HEK293 (cell line): Measurements from ENCODE around the gene DENND4B.

Experiments
- AEBP2 ChIP-seq: fragments of 450-650 bp; formaldehyde crosslinking; IDR thresholded peaks from 2 replicates; pipeline ENCODE4 v1.5.1; 2016; ENCODE audit warnings: missing biosample characterization, missing genetic modification characterization, borderline replicate concordance
- HOXD13 ChIP-seq: sonication (generic); formaldehyde crosslinking; IDR thresholded peaks from 2 replicates; pipeline ENCODE4 v1.8.0; 2022; ENCODE audit warnings: missing genetic modification reagents, borderline replicate concordance
- KLF9 ChIP-seq: fragments of 450-650 bp; formaldehyde crosslinking; IDR thresholded peaks from 2 replicates; pipeline ENCODE4 v1.5.1; 2016; ENCODE audit warnings: missing biosample characterization, missing genetic modification characterization, low read depth
- MEIS1 ChIP-seq: sonication (generic); formaldehyde crosslinking; IDR thresholded peaks from 2 replicates; pipeline ENCODE4 v1.8.1; 2022; ENCODE audit warnings: missing genetic modification reagents, mild to moderate bottlenecking, borderline replicate concordance
- MYNN ChIP-seq: fragments of 450-650 bp; formaldehyde crosslinking; IDR thresholded peaks from 2 replicates; pipeline ENCODE4 v1.5.1; 2016; ENCODE audit warnings: missing biosample characterization, missing genetic modification characterization, borderline replicate concordance
- OVOL3 ChIP-seq: fragments of 450-650 bp; formaldehyde crosslinking; IDR thresholded peaks from 2 replicates; pipeline ENCODE4 v1.5.1; 2016; ENCODE audit warnings: missing biosample characterization, missing genetic modification characterization
- WT1 ChIP-seq: fragments of 450-650 bp; formaldehyde crosslinking; IDR thresholded peaks from 2 replicates; pipeline ENCODE4 v1.5.1; 2016; ENCODE audit warnings: missing biosample characterization, missing genetic modification characterization
- YY1 ChIP-seq: fragments of 450-650 bp; formaldehyde crosslinking; IDR thresholded peaks from 2 replicates; pipeline ENCODE4 v1.5.1; 2018; ENCODE audit warnings: missing biosample characterization, missing genetic modification characterization
- ZBTB44 ChIP-seq: fragments of 450-650 bp; IDR thresholded peaks from 2 replicates; pipeline ENCODE4 v1.5.1; 2018; ENCODE audit warnings: missing biosample characterization, mild to moderate bottlenecking, missing genetic modification characterization
- ZBTB49 ChIP-seq: fragments of 450-650 bp; formaldehyde crosslinking; IDR thresholded peaks from 2 replicates; pipeline ENCODE4 v1.5.1; 2016; ENCODE audit warnings: missing biosample characterization, missing genetic modification characterization, low read depth
- ZBTB7A ChIP-seq: fragments of 450-650 bp; formaldehyde crosslinking; IDR thresholded peaks from 2 replicates; pipeline ENCODE4 v1.5.1; 2016; ENCODE audit warnings: low read depth, missing biosample characterization, missing genetic modification characterization
- ZFP3 ChIP-seq: fragments of 450-650 bp; formaldehyde crosslinking; IDR thresholded peaks from 2 replicates; pipeline ENCODE4 v1.5.1; 2016; ENCODE audit warnings: low read depth, missing biosample characterization, missing genetic modification characterization
- ZFP37 ChIP-seq: fragments of 450-650 bp; formaldehyde crosslinking; IDR thresholded peaks from 2 replicates; pipeline ENCODE4 v1.5.1; 2016; ENCODE audit warnings: missing biosample characterization, missing genetic modification characterization
- ZIC2 ChIP-seq: fragments of 450-650 bp; formaldehyde crosslinking; IDR thresholded peaks from 2 replicates; pipeline ENCODE4 v1.5.1; 2016; ENCODE audit warnings: missing biosample characterization, missing genetic modification characterization
- ZNF140 ChIP-seq: fragments of 450-650 bp; formaldehyde crosslinking; IDR thresholded peaks from 2 replicates; pipeline ENCODE4 v1.5.1; 2016; ENCODE audit warnings: missing biosample characterization, missing genetic modification characterization
- ZNF169 ChIP-seq: fragments of 450-650 bp; formaldehyde crosslinking; IDR thresholded peaks from 2 replicates; pipeline ENCODE4 v1.5.1; 2016; ENCODE audit warnings: missing biosample characterization, missing genetic modification characterization
- ZNF175 ChIP-seq: fragments of 450-650 bp; formaldehyde crosslinking; IDR thresholded peaks from 2 replicates; pipeline ENCODE4 v1.5.1; 2016; ENCODE audit warnings: missing biosample characterization, missing genetic modification characterization
- ZNF2 ChIP-seq: fragments of 450-650 bp; formaldehyde crosslinking; IDR thresholded peaks from 2 replicates; pipeline ENCODE4 v1.5.1; 2016; ENCODE audit warnings: missing biosample characterization, missing genetic modification characterization
- ZNF202 ChIP-seq: fragments of 450-650 bp; formaldehyde crosslinking; IDR thresholded peaks from 2 replicates; pipeline ENCODE4 v1.5.1; 2016; ENCODE audit warnings: missing biosample characterization, missing genetic modification characterization, borderline replicate concordance
- ZNF280D ChIP-seq: fragments of 450-650 bp; formaldehyde crosslinking; IDR thresholded peaks from 2 replicates; pipeline ENCODE4 v1.5.1; 2016; ENCODE audit warnings: missing biosample characterization, missing genetic modification characterization
- ZNF341 ChIP-seq: fragments of 450-650 bp; formaldehyde crosslinking; IDR thresholded peaks from 2 replicates; pipeline ENCODE4; 2016; ENCODE audit warnings: low read depth, missing biosample characterization, missing genetic modification characterization
- ZNF366 ChIP-seq: fragments of 450-650 bp; formaldehyde crosslinking; conservative IDR thresholded peaks from 2 replicates; pipeline ENCODE4 v1.5.1; 2016; ENCODE audit warnings: missing biosample characterization, missing genetic modification characterization
- ZNF391 ChIP-seq: fragments of 450-650 bp; formaldehyde crosslinking; IDR thresholded peaks from 2 replicates; pipeline ENCODE4 v1.5.1; 2016; ENCODE audit warnings: low read depth, missing biosample characterization, missing genetic modification characterization, borderline replicate concordance
- ZNF571 ChIP-seq: fragments of 450-650 bp; formaldehyde crosslinking; IDR thresholded peaks from 2 replicates; pipeline ENCODE4 v1.5.0; 2017; ENCODE audit warnings: missing biosample characterization, missing genetic modification characterization
- ZNF626 ChIP-seq: fragments of 450-650 bp; sonication (Bioruptor Pico); formaldehyde crosslinking; IDR thresholded peaks from 2 replicates; pipeline ENCODE4 v1.5.1; 2018; ENCODE audit warnings: missing biosample characterization, missing genetic modification characterization, inconsistent platforms
- ZNF639 ChIP-seq: fragments of 450-650 bp; formaldehyde crosslinking; IDR thresholded peaks from 2 replicates; pipeline ENCODE4 v1.5.1; 2016; ENCODE audit warnings: missing biosample characterization, missing genetic modification characterization
- ZNF645 ChIP-seq: fragments of 450-650 bp; formaldehyde crosslinking; IDR thresholded peaks from 2 replicates; pipeline ENCODE4; 2016; ENCODE audit warnings: missing biosample characterization, missing genetic modification characterization
- ZNF654 ChIP-seq: fragments of 450-650 bp; formaldehyde crosslinking; IDR thresholded peaks from 2 replicates; pipeline ENCODE4 v1.5.1; 2016; ENCODE audit warnings: low read depth, missing biosample characterization, missing genetic modification characterization

The DENND4B gene

GRCh38 chr1:153977250-153978240, 31.0 kb upstream of the DENND4B start, which contains the start of gene JTB (continued):
- TF ChIP-seq KLF9: no peak
- TF ChIP-seq ZBTB49: no peak
- TF ChIP-seq ZNF626 (tag by site-specific recombination): no peak
- no peak for TF ChIP-seq ZNF391 (tag by site-specific recombination)
- TF ChIP-seq ZNF140 (tag by site-specific recombination): no peak
- TF ChIP-seq MYNN: no peak
- no peak for TF ChIP-seq ZNF654 (tag by site-specific recombination)
- TF ChIP-seq ZNF2 (tag by site-specific recombination): peak; percentile 88; the same call in 1 of the 2 replicates
- no peak for TF ChIP-seq OVOL3 (tag by site-specific recombination)
- 0 out of 2 replicates have a peak, but pooled peaks have one; percentile 60 for TF ChIP-seq ZFP37 (tag by site-specific recombination)
- no peak for TF ChIP-seq ZNF571 (tag by site-specific recombination)
- TF ChIP-seq ZNF645 (tag by site-specific recombination): no peak
- no peak for TF ChIP-seq ZBTB7A (tag by site-specific recombination)
- 0 out of 2 replicates have a peak, but pooled peaks have one; percentile 15 for TF ChIP-seq ZNF639 (tag by site-specific recombination)
- TF ChIP-seq ZFP3 (tag by site-specific recombination): no peak
- TF ChIP-seq HOXD13 (CRISPR knock-in tag): no peak
- no peak for TF ChIP-seq WT1 (tag by site-specific recombination)
- peak; percentile 63 for TF ChIP-seq ZNF366 (tag by site-specific recombination)
- no peak for TF ChIP-seq AEBP2 (tag by site-specific recombination)
- no peak for TF ChIP-seq ZNF169 (tag by site-specific recombination)
- no peak for TF ChIP-seq ZNF280D
- no peak for TF ChIP-seq MEIS1
- peak; percentile 54 for TF ChIP-seq ZIC2 (tag by site-specific recombination)
- TF ChIP-seq ZBTB44: no peak
- peak; percentile 61 for TF ChIP-seq ZNF341
- peak; percentile 85 for TF ChIP-seq YY1
- TF ChIP-seq ZNF202 (tag by site-specific recombination): no peak
- no peak for TF ChIP-seq ZNF175
